PC-3 (cell line): ENCODE data around the gene CRYBG3.

Experiments
- CTCF ChIP-seq: fragments of 300-600 bp; sonication (generic); conservative IDR thresholded peaks from 2 replicates; pipeline ENCODE4 v1.5.1; 2017; ENCODE audit warnings: antibody characterized with exemption, low read depth, mild to moderate bottlenecking, low read length
- EZH2 ChIP-seq: fragments of 300-600 bp; sonication (generic); IDR thresholded peaks from one replicate; pipeline ENCODE4 v1.6.1; 2017; ENCODE audit warnings: antibody characterized with exemption, mild to moderate bottlenecking, low read length; ENCODE audit not compliant: unreplicated experiment

- TF ChIP-seq CTCF (no peak), EZH2 (no peak)
These were observed 41.2 kb downstream of the CRYBG3 start for GRCh38 chr3:97863031-97863430.
